DOHH2 (cell line): Measurements from ENCODE around the gene CCR4.

Experiments
- CTCF ChIP-seq: fragments of 200-600 bp; sonication (generic); IDR thresholded peaks from one replicate; pipeline ENCODE4 v1.5.1; 2014; ENCODE audit warnings: antibody characterized with exemption, mild to moderate bottlenecking, low read depth, low read length; ENCODE audit not compliant: poor library complexity, severe bottlenecking
- EZH2phosphoT487 ChIP-seq: fragments of 200-600 bp; sonication (generic); IDR thresholded peaks from 2 replicates; pipeline ENCODE4 v1.6.1; 2017; ENCODE audit warnings: borderline replicate concordance, mild to moderate bottlenecking, antibody characterized with exemption, low read length, moderate library complexity, mixed read lengths

DNA sequence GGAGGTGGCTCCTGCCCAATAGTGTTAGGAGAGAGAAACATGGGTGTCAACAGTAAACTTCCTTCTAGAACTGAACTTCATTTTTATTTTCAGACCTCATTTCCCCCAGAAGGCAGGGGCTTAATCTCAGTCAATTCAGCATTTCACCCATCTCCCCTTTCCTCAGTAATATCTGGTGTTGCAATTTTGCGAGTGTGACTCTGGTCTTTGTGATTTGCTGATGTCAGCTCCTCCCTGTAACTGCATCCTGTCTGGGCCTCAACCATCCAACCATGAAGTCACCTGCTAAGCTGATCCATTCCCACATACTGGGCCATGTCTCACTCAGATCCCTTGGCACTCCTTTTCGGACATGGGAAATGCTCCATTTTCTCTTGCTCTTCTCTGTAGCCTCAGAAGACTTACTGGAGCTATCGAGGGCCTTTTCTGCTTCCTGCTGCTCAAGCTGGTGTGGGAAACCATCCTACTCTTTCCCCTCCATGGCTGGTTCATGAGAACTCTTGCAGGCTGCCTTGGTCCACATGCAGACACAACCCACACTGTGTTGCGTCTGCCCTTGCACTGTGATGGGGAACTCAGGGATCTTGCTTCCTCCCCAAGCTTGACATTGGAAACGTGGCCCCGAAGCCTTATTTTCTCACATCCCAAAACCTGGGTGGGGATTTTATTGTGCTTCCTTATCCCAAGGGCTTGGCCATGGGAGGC is 24.6 kb downstream of the CCR4 start:
- no peak for TF ChIP-seq EZH2phosphoT487
- no peak for TF ChIP-seq CTCF
